Activated T-cell treated with anti-CD3 and anti-CD28 coated beads, Interleukin-2, amount 50 U/mL, for 24 hours (primary cell): ENCODE measurements around the gene CENPU.
"Not testable (repeated sequence)": the region's sequence is repeated elsewhere in the genome, so short reads cannot be mapped to it uniquely, and the experiment has no call there.

Experiments used
- DNase-seq: peaks from one replicate; pipeline ENCODE4 v3.0.0-alpha.2; 2020
- H3K27ac Mint-ChIP-seq: 2 replicates; pipeline ENCODE4 v1.8.0; 2020; ENCODE audit warnings: mild to moderate bottlenecking, mixed read lengths
- H3K27me3 Mint-ChIP-seq: 2 replicates; pipeline ENCODE4 v1.8.0; 2020; ENCODE audit warnings: mixed read lengths
- H3K36me3 Mint-ChIP-seq: 2 replicates; pipeline ENCODE4 v1.8.0; 2020; ENCODE audit warnings: low read depth, mixed read lengths
- H3K4me1 Mint-ChIP-seq: 2 replicates; pipeline ENCODE4 v1.8.0; 2020; ENCODE audit warnings: low read depth, mixed read lengths
- H3K4me3 Mint-ChIP-seq: 2 replicates; pipeline ENCODE4 v1.8.0; 2020; ENCODE audit warnings: mild to moderate bottlenecking, moderate library complexity, mixed read lengths
- H3K9me3 Mint-ChIP-seq: 2 replicates; pipeline ENCODE4 v1.8.0; 2020; ENCODE audit warnings: mixed read lengths

CENPU gene

DNA sequence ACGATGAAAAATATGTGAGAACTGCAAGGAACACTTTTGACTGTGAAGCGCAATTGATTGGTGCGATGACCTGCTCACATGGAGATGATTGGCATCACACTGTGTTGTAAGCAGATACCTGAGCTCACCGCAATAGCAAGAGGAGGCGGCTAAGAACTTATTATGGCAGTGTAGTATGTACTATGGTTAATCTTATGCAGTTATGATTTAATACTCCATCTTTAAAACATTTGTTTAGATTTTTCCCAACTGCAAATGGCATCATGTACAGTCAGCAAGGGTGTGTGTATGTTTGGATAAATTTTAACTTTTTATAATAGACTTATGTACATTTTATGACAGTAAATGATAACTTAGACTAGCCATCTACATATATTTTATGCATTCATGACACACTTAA is 58.9 kb downstream of the CENPU start:
- Mint-ChIP-seq H3K4me3 (no peak overlapping the region), H3K4me1 (no peaks in the 10 kb centered on the region)

DNA sequence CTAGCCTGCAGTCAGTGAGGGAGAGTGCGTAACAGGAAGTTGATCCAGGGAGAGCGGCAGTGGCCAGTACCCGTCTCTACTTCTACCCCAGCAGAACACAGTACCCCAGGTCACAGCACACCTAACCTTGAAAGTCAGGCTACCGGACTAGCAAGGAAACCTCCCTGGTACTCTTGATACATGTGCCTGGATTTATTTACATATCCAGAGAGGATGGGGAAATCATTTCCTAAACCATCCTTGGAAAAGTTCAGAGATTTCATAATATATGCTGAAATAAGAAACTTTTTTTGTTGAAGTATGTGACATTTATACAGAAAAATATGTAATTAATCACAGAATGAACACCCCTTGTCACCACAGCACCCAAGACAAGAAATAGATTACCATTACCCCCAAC is 59.9 kb downstream of the CENPU start:
- no peak for DNase-seq
- Mint-ChIP-seq H3K4me1 (peaks cover 10% of the 10 kb centered on the region), H3K27me3 (no peaks in the 10 kb centered on the region), H3K27ac (no peak overlapping the region), H3K4me3 (no peak overlapping the region), H3K9me3 (no peaks in the 10 kb centered on the region), H3K36me3 (peaks cover 53% of the 10 kb centered on the region)

More for the DNA sequence above, 58.9 kb downstream of the CENPU start:
- DNase-seq, result no peak
- Mint-ChIP-seq H3K27me3 (no peaks in the 10 kb centered on the region), H3K27ac (no peak overlapping the region), H3K9me3 (no peaks in the 10 kb centered on the region), H3K36me3 (peaks cover 47% of the 10 kb centered on the region)

DNA sequence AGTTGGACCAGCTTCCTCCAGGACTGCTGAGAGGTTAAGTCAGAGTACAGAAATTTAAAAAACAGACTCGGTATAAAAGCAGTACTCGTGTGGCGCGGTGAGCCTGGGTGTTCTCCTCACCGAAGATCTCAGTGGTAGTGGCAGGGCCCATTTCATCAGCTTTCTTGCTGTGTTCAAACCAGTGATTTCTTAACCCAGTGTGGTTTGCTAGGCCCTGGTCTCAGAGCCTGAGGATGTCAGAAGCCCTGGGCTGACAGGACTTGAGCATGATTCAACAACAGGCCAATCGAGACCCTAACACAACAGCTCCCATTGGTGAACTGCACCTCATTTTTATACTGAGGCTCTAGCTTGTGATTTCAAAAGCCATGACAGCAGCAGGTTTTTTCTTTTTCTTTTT is 61.2 kb downstream of the CENPU start:
- H3K9me3 Mint-ChIP-seq, result no peaks in the 10 kb centered on the region
- H3K4me3 Mint-ChIP-seq, result no peak overlapping the region
- no peak for DNase-seq
- H3K27ac Mint-ChIP-seq, result no peak overlapping the region
- no peaks in the 10 kb centered on the region for H3K27me3 Mint-ChIP-seq
- peaks cover 61% of the 10 kb centered on the region for H3K36me3 Mint-ChIP-seq
- H3K4me1 Mint-ChIP-seq, result peaks cover 22% of the 10 kb centered on the region

DNA sequence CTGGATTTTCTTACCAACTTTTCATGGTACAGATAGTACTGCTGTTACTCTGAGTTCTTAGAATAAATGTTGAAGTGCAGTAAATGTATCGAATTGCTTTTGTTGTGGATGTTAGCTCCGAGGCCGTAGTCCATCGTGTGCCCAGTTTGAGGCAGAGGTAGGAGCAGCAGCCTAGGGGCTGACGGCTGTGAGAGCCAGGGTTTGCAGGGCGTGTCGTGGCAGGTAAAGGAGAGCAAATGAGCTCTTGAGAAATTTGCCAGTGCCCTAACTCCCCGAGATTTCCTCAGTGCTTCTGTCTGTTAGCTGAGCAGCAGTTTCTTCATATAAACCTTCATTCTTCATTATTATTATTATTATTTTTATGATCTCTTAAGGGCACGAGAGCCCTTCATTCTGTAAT is 62.8 kb downstream of the CENPU start:
- no peak overlapping the region for H3K27ac Mint-ChIP-seq
- no peak for DNase-seq
- H3K4me3 Mint-ChIP-seq, result no peak overlapping the region

DNA sequence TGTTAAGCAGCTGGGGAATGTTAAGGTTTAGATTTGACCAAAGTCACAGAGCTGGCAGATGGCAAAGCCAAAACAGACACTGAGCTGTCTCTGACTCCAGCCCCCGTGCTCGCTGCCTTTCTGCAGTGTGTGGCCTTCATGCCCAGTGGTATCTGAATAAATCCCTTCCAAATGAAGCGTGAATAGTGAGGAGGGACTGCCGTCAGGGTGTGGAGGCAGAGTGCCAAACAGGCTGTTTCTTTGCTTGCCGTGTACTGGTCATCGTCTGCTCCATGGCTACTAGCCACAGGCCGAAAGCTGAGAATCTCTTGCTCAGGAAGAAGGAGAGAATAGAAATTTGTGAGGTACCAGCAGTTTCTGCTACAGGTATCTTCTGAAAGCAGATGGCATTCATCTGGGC is 64.6 kb downstream of the CENPU start:
- peaks cover 24% of the 10 kb centered on the region for H3K4me1 Mint-ChIP-seq
- no peak overlapping the region for H3K4me3 Mint-ChIP-seq
- H3K27ac Mint-ChIP-seq, result peak overlapping the region; percentile 6
- no peak for DNase-seq
- no peaks in the 10 kb centered on the region for H3K9me3 Mint-ChIP-seq
- peaks cover 77% of the 10 kb centered on the region for H3K36me3 Mint-ChIP-seq
- no peaks in the 10 kb centered on the region for H3K27me3 Mint-ChIP-seq

More for the DNA sequence above, 62.8 kb downstream of the CENPU start:
- H3K27me3 Mint-ChIP-seq, result no peaks in the 10 kb centered on the region
- peaks cover 24% of the 10 kb centered on the region for H3K4me1 Mint-ChIP-seq
- H3K9me3 Mint-ChIP-seq, result no peaks in the 10 kb centered on the region
- H3K36me3 Mint-ChIP-seq, result peaks cover 78% of the 10 kb centered on the region

DNA sequence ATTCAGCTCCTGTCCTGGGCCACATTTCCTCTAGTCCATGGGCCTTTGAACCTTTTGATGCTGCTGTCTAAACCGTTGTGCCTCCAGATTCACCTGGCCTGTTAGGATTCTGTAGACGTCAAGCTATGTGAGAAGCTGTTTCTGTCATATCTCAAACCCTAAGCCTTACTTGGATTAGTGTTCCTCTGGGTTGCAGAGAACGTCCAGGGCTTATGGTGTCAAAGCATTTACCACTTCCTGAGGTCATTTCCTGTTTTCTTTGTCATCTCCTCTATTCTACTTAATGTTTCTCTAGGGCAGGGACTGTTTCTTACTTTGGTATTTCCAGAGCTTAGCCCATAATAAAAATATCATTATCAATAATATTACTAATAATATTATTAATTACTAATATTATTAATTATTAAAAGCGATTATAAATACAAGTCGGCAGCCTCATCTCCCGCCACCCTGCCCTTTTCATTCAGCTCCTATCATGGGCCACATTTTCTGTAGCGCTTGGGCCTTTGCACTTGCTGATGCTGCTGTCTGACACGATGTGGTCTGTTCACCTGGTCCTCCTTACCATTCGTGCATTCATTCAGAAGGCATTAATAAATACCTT is 65.3 kb downstream of the CENPU start:
- Mint-ChIP-seq H3K9me3 (no peaks in the 10 kb centered on the region), H3K4me1 (peaks cover 24% of the 10 kb centered on the region), H3K27me3 (no peaks in the 10 kb centered on the region), H3K4me3 (no peak overlapping the region), H3K36me3 (peaks cover 71% of the 10 kb centered on the region), H3K27ac (peak overlapping the region; percentile 53)
- DNase-seq, result no peak

DNA sequence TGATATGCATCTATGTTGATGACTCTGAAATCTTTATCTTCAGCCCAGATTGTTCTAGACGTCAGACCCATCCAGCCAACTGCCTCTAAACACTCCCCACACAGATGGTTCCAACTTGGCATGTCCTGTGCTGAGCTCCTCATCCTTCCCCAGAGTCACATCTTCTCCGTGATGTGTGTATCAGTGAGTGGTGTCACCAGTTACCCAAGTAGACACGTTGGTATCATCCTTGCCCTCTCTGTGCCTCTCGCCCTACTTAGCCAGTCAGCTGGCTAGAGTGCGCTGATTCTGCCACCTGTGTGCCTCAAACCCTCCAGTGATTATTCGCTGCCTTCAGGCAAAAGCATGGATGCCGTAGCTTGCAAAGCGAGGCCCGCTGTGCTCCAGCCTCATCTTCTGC is 65.8 kb downstream of the CENPU start:
- H3K27ac Mint-ChIP-seq, result peak overlapping the region; percentile 53
- H3K36me3 Mint-ChIP-seq, result peaks cover 68% of the 10 kb centered on the region
- H3K9me3 Mint-ChIP-seq, result no peaks in the 10 kb centered on the region
- H3K4me1 Mint-ChIP-seq, result peaks cover 24% of the 10 kb centered on the region
- H3K4me3 Mint-ChIP-seq, result no peak overlapping the region
- H3K27me3 Mint-ChIP-seq, result no peaks in the 10 kb centered on the region
- DNase-seq, result no peak

DNA sequence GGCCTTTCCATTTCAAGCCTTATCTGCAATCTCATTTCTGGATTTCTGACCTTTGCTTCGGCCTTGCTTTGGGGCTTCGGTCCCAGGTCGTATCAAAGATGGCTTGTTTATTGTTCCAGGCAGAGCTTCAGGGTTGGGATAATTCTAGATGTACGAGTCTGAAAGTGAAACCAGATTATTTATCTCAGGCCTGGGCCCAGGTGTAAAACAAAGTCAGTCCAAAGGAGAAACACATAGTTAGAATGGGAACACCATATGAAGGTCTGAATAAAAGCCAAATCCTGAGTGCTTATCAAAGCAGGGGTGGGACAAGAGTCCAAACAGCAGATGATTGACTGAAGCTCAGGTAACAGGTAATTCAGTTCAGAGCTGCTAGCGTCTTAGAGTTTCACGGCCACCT is 67.2 kb downstream of the CENPU start:
- Mint-ChIP-seq H3K27ac (no peak overlapping the region), H3K27me3 (no peaks in the 10 kb centered on the region), H3K4me3 (no peak overlapping the region), H3K4me1 (peaks cover 24% of the 10 kb centered on the region), H3K36me3 (peaks cover 55% of the 10 kb centered on the region), H3K9me3 (no peaks in the 10 kb centered on the region)
- DNase-seq, result no peak

DNA sequence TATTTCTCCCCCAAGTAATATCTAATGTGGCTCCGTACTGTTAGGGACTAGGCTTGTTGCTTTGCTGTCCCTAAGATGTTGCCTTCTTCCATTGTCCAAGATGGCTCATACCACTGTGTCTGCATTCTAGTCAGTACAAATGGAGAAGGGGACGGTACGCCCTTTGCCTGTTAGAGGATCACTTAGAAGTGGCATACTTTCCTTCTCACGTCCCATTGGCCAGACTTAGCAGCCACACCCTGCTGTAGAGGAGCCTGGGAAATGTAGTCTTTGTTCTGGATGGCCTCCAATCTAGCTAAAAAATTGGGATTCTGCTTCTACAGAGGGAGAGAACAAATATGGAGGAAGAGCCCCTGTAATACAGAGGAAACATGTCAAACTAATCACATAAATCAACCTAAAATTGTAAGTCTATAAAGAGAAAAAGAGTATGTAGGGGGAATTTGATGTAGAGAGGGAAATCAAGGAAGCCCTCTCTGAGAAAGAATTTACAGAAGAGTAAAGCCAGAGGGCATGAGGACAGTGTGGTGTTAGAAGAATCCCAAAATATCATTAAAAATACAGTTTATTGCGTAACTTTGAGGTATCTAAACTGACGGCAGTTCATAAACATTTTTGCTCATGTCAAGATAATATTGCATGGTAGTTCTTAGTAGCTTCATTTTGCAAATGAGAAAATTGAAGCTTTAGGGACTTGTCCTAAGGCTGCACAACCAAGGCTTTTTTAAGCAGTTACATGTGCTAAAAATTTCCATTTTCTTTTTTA is 69.3 kb downstream of the CENPU start:
- no peak overlapping the region for H3K27ac Mint-ChIP-seq
- DNase-seq, result no peak
- peaks cover 53% of the 10 kb centered on the region for H3K36me3 Mint-ChIP-seq
- H3K4me3 Mint-ChIP-seq, result no peak overlapping the region
- H3K27me3 Mint-ChIP-seq, result no peaks in the 10 kb centered on the region
- no peaks in the 10 kb centered on the region for H3K9me3 Mint-ChIP-seq
- H3K4me1 Mint-ChIP-seq, result peaks cover 20% of the 10 kb centered on the region

DNA sequence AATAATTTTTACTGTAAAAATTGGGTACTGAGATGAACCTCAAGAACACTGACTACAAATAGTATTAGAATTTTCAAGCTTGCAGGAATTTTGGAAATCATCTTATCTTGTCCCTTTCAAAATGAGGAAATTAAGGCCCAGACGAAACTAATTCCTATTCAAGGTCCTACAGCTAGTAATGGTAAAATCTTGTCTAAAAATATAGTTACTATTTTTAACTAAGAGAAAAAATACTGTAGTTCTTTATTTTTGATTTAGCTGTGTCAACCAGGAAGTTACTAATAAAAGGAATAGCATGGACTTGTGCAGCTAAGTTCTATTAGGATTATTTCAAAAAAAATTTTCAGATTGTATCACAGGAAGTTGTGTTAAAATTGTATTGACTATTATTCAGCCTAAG is 71.7 kb downstream of the CENPU start:
- no peak for DNase-seq
- peaks cover 45% of the 10 kb centered on the region for H3K36me3 Mint-ChIP-seq
- H3K9me3 Mint-ChIP-seq, result no peaks in the 10 kb centered on the region
- H3K4me3 Mint-ChIP-seq, result no peak overlapping the region
- peaks cover 2% of the 10 kb centered on the region for H3K4me1 Mint-ChIP-seq
- H3K27ac Mint-ChIP-seq, result no peak overlapping the region
- no peaks in the 10 kb centered on the region for H3K27me3 Mint-ChIP-seq

DNA sequence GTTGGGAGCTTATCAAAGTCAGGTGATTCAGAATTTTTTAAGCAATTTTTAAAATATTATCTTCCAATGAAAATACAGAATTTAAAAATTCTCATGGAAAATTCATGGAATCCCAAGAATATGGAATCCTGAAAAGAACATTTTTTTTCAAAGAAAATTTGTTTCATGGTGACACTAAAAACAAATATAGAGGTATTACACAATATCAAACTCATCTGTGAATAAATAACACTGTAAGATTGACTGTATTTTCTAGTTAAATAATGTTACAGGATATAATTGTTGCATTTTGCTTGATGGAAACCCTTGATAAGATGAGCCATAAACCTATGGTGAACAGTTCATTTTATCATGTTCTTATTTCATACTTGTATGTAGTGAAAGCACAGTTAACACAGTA is 72.9 kb downstream of the CENPU start:
- H3K4me1 Mint-ChIP-seq, result no peaks in the 10 kb centered on the region
- H3K27ac Mint-ChIP-seq, result no peak overlapping the region
- no peak for DNase-seq
- no peaks in the 10 kb centered on the region for H3K9me3 Mint-ChIP-seq
- no peak overlapping the region for H3K4me3 Mint-ChIP-seq
- peaks cover 43% of the 10 kb centered on the region for H3K36me3 Mint-ChIP-seq
- no peaks in the 10 kb centered on the region for H3K27me3 Mint-ChIP-seq

DNA sequence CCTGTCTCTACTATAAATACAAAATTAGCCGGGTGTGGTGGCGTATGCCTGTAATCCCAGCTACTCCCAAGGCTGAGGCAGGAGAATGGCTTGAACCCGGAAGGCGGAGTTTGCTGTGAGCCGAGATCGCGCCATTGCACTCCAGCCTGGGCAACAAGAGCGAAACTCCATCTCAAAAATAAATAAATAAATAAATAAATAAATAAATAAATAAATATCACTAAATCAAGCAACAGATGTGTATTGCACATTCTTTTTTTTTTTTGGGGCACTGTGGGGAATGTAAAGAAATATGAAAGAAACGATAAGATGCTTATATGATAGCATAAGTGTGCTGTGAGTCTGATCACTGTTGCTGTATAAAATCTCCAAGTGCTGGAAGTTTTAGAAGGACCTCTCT is 76.1 kb downstream of the CENPU start:
- not testable (repeated sequence) for H3K27me3 Mint-ChIP-seq, DNase-seq, H3K9me3 Mint-ChIP-seq, H3K4me3 Mint-ChIP-seq, H3K4me1 Mint-ChIP-seq
- Mint-ChIP-seq H3K27ac (peak overlapping the region; percentile 37), H3K36me3 (peaks cover 51% of the 10 kb centered on the region)

DNA sequence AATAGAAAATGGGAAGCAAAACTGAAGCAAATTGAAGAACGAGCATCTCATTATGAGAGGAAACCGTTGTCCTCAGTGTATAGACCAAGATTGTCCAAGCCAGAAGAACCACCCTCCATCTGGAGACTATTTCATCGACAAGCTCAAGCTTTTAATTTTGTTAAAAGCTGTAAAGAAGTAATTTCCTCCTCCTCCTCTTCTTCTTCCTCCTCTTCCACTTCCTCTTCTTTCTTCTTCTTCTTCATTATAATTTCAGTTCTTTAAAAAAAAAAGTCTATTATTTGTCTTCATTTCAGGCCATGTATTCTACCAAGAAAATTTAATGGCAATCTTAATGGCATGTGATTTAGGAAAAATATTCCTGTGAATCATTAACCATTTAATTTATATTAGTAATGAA is 76.8 kb downstream of the CENPU start:
- Mint-ChIP-seq H3K27ac (no peak overlapping the region), H3K4me3 (no peak overlapping the region), H3K36me3 (peaks cover 51% of the 10 kb centered on the region), H3K27me3 (no peaks in the 10 kb centered on the region), H3K9me3 (no peaks in the 10 kb centered on the region), H3K4me1 (peaks cover 3% of the 10 kb centered on the region)
- no peak for DNase-seq

DNA sequence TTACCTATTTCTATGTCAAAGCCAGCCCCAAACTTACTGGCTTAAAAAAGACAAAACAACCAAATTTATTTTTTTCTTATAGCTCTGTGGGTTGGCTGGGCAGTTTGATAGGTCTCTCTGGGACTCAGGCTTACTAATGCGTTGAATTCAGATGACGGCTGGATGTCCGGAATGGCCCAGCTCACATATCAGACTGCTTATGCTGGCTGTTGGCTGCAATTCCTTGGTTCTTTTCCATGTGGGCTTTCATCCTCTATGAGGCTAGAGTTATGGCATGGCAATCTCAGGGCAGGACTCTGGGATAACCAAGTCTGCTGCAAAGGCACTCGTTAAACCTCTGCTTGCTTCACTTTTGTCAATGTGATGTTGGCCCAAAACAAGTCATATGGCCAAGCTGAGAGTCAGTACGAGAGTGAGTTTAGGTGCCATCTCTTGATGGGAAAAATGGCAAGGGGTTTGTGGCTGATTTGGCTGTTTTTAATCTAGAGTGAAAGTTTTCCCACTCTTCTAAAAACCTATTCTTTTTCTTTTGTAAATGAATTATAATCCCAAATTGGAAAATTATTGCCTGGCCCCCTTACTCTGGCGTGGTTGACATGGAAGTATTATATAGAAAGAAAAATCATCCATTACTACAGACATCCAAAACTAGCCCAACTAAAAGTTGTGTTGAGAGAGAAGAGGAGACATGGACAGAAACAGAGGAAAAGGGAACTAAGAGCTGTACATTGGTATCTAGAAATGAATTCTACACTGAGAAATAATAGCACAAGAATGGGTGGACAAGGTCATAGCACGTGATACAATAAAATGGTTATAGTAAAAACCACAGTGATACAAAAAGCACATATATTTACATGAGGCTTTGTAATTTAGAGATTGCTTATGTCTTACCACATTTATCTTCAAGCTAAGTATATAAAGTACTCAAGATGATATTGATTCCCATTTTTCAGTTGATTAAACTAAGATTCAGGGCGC is 77.7 kb downstream of the CENPU start:
- DNase-seq, result no peak
- Mint-ChIP-seq H3K27ac (no peak overlapping the region), H3K36me3 (peaks cover 49% of the 10 kb centered on the region), H3K4me3 (no peak overlapping the region), H3K9me3 (no peaks in the 10 kb centered on the region), H3K27me3 (no peaks in the 10 kb centered on the region), H3K4me1 (peaks cover 8% of the 10 kb centered on the region)
